CD8-positive, alpha-beta memory T cell (primary cell): ENCODE results near the gene ITPKA. TPM values are rescaled to one million over a fixed set of nuclear protein-coding genes. Genes with fewer than 3 reads are reported as not detected.
A peak's percentile ranks its signal among the peaks of the same experiment; 100 is the strongest.

Source experiments
- CTCF ChIA-PET: fragments of 350-600 bp; sonication (Branson Sonifier 250); formaldehyde crosslinking; loops from one replicate; lab custom pipeline; 2021; ENCODE audit warnings: antibody characterized with exemption; lab: Charles Lee
- POLR2A ChIA-PET: fragments of 350-600 bp; sonication (Branson Sonifier 250); formaldehyde crosslinking; loops from one replicate; lab custom pipeline; 2021; ENCODE audit warnings: antibody characterized with exemption; lab: Charles Lee
- DNase-seq, 5 donors: peaks; one replicate each; pipeline versions ENCODE4 v3.0.0 to v3.0.0-alpha.2; 2020 to 2022; ENCODE audit warnings: mixed read lengths in 1 of 5
- H3K27ac ChIP-seq: one replicate; pipeline ENCODE4 v1.7.0; 2013; ENCODE audit warnings: low read depth, mild to moderate bottlenecking, low read length, moderate library complexity
- H3K27me3 ChIP-seq: 2 replicates; pipeline ENCODE4 v1.7.0; 2013; ENCODE audit warnings: low read length, mild to moderate bottlenecking; ENCODE audit not compliant: insufficient read depth, poor library complexity, severe bottlenecking
- H3K36me3 ChIP-seq: 2 replicates; pipeline ENCODE4 v1.7.0; 2013; ENCODE audit warnings: mild to moderate bottlenecking, low read length, moderate library complexity; ENCODE audit not compliant: insufficient read depth
- H3K4me1 ChIP-seq: 2 replicates; pipeline ENCODE4 v1.7.0; 2013; ENCODE audit warnings: mild to moderate bottlenecking, low read length, moderate library complexity; ENCODE audit not compliant: insufficient read depth
- H3K4me3 ChIP-seq: 2 replicates; pipeline ENCODE4 v1.7.0; 2013; ENCODE audit warnings: mild to moderate bottlenecking, low read length
- H3K9me3 ChIP-seq: 2 replicates; pipeline ENCODE4 v1.7.0; 2013; ENCODE audit warnings: mild to moderate bottlenecking, low read length
- H3K27ac Mint-ChIP-seq, 8 donors: one replicate each; pipeline ENCODE4 v1.8.0; 2020 to 2021; ENCODE audit warnings: mixed read lengths in 8 of 8, mild to moderate bottlenecking in 6 of 8, inconsistent platforms in 3 of 8, moderate library complexity in 3 of 8
- H3K27me3 Mint-ChIP-seq, 2 donors: one replicate each; pipeline ENCODE4 v1.8.0; 2020 to 2021; ENCODE audit warnings: mixed read lengths in 2 of 2, mild to moderate bottlenecking in 1 of 2, moderate library complexity in 1 of 2
- H3K36me3 Mint-ChIP-seq, 3 donors: one replicate each; pipeline ENCODE4 v1.8.0; 2020 to 2021; ENCODE audit warnings: mixed read lengths in 3 of 3, inconsistent platforms in 1 of 3, mild to moderate bottlenecking in 1 of 3
- H3K4me1 Mint-ChIP-seq, 3 donors: one replicate each; pipeline ENCODE4 v1.8.0; 2020 to 2021; ENCODE audit warnings: mixed read lengths in 3 of 3, inconsistent platforms in 1 of 3, mild to moderate bottlenecking in 1 of 3
- H3K4me3 Mint-ChIP-seq, 7 donors: one replicate each; pipeline ENCODE4 v1.8.0; 2020 to 2021; ENCODE audit warnings: mixed read lengths in 7 of 7, mild to moderate bottlenecking in 6 of 7, moderate library complexity in 4 of 7, inconsistent platforms in 2 of 7
- H3K9me3 Mint-ChIP-seq, 5 donors: one replicate each; pipeline ENCODE4 v1.8.0; 2020 to 2022; ENCODE audit warnings: mixed read lengths in 5 of 5, mild to moderate bottlenecking in 3 of 5, moderate library complexity in 2 of 5, inconsistent platforms in 1 of 5
- polyA plus RNA-seq: library from polyadenylated mRNA; unstranded; fragments of 300-500 nt; fragmentation: Illumina TruSeq; gene quantifications from one replicate; pipeline ENCODE4 v1.2.3, GENCODE V29; 2021
- total RNA-seq, 2 experiments: library from RNA; stranded (reverse); gene quantifications; one replicate each; pipeline ENCODE4 v1.2.3, GENCODE V29; 2021

ITPKA gene
- total and polyA plus RNA-seq, 3 experiments from 2014 or later = 0.44 to 0.53 TPM; not detected in 1

- H3K27me3 ChIP-seq = no peaks in the 10 kb centered on the region
- ChIA-PET POLR2A (interaction anchor here (0.5 kb wide), 1 partner anchor 165 kb away, joined by 5 read pairs; no protein-coding TSS in a partner anchor), CTCF (no interaction called here)
- H3K36me3 Mint-ChIP-seq = peaks cover 10 to 76% (median 18%) of the 10 kb centered on the region in 3 donors
- DNase-seq = no peak
- H3K27me3 Mint-ChIP-seq = no peaks in the 10 kb centered on the region
- peaks cover 0 to 2% (median 0%) of the 10 kb centered on the region in 3 donors for H3K4me1 Mint-ChIP-seq
- H3K9me3 Mint-ChIP-seq = no peaks in the 10 kb centered on the region
- H3K4me3 ChIP-seq = no peak overlapping the region
- peak overlapping the region in 2 of 8 donors; percentile 43 to 64 for H3K27ac Mint-ChIP-seq
- no peak overlapping the region for H3K4me3 Mint-ChIP-seq
- no peaks in the 10 kb centered on the region for H3K9me3 ChIP-seq
- H3K27ac ChIP-seq = no peak overlapping the region
- peaks cover 51% of the 10 kb centered on the region for H3K36me3 ChIP-seq
- no peaks in the 10 kb centered on the region for H3K4me1 ChIP-seq
Measured at GRCh38 chr15:41473418-41473817, 20.3 kb upstream of the ITPKA start.

DNA sequence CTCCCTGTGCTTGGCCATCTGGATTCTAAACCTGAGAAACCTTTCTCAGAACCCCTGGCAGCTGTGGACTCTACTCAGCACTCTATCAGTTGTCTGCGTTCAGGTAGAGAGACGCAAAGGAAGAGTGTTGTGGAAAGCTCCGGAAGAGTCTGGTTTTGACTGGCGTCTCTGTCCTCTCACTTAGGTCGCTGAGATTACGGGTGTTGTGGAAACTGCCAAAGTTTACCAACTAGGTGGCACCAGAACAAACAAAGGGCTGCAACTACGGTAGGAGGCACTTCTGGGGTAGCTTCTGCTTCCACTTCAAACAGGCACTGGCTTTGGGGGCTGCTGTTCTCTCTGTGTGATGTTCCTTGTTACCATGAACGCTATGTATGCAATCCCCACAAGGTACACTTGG is 19.2 kb upstream of the ITPKA start:
- Histone ChIP-seq H3K4me3 (no peak overlapping the region), H3K27ac (no peak overlapping the region), H3K4me1 (no peaks in the 10 kb centered on the region), H3K36me3 (peaks cover 60% of the 10 kb centered on the region), H3K27me3 (no peaks in the 10 kb centered on the region), H3K9me3 (no peaks in the 10 kb centered on the region)
- Mint-ChIP-seq H3K9me3 (no peaks in the 10 kb centered on the region), H3K27ac (peak overlapping the region in 4 of 8 donors; percentile 8 to 60 (median 29)), H3K36me3 (peaks cover 15 to 78% (median 25%) of the 10 kb centered on the region in 3 donors), H3K4me1 (peaks cover 0 to 2% (median 0%) of the 10 kb centered on the region in 3 donors), H3K4me3 (no peak overlapping the region), H3K27me3 (no peaks in the 10 kb centered on the region)
- ChIA-PET POLR2A (no interaction called here), CTCF (no interaction called here)
- no peak for DNase-seq

- no peaks in the 10 kb centered on the region for H3K4me1 ChIP-seq
- ChIA-PET POLR2A (no interaction called here), CTCF (no interaction called here)
- no peaks in the 10 kb centered on the region for H3K27me3 ChIP-seq
- Mint-ChIP-seq H3K27me3 (no peaks in the 10 kb centered on the region), H3K9me3 (no peaks in the 10 kb centered on the region), H3K36me3 (peaks cover 11 to 76% (median 21%) of the 10 kb centered on the region in 3 donors), H3K4me1 (peaks cover 0 to under 1% (median 0%) of the 10 kb centered on the region in 3 donors), H3K4me3 (no peak overlapping the region), H3K27ac (peak overlapping the region in 2 of 8 donors; percentile 8 to 60)
- peaks cover 60% of the 10 kb centered on the region for H3K36me3 ChIP-seq
- H3K4me3 ChIP-seq = no peak overlapping the region
- DNase-seq = no peak
- H3K27ac ChIP-seq = no peak overlapping the region
- no peaks in the 10 kb centered on the region for H3K9me3 ChIP-seq
Measured at GRCh38 chr15:41474941-41475340, 18.7 kb upstream of the ITPKA start.

GRCh38 chr15:41476416-41477048 is 17.1 kb upstream of the ITPKA start:
- Histone ChIP-seq H3K27me3 (no peaks in the 10 kb centered on the region), H3K9me3 (no peaks in the 10 kb centered on the region), H3K36me3 (peaks cover 55% of the 10 kb centered on the region), H3K4me1 (no peaks in the 10 kb centered on the region), H3K27ac (peak overlapping the region; percentile 22), H3K4me3 (no peak overlapping the region)
- no peak for DNase-seq
- peaks cover 10 to 79% (median 28%) of the 10 kb centered on the region in 3 donors for H3K36me3 Mint-ChIP-seq
- H3K27me3 Mint-ChIP-seq = no peaks in the 10 kb centered on the region
- ChIA-PET CTCF (interaction anchor here (0.9 kb wide), 1 partner anchor 11 kb away, joined by 3 read pairs; no protein-coding TSS in a partner anchor), POLR2A (no interaction called here)
- H3K4me1 Mint-ChIP-seq = no peaks in the 10 kb centered on the region
- H3K4me3 Mint-ChIP-seq = peak overlapping the region in 1 of 7 donors; percentile 32
- no peaks in the 10 kb centered on the region for H3K9me3 Mint-ChIP-seq
- H3K27ac Mint-ChIP-seq = peak overlapping the region in 1 of 8 donors; percentile 81

DNA sequence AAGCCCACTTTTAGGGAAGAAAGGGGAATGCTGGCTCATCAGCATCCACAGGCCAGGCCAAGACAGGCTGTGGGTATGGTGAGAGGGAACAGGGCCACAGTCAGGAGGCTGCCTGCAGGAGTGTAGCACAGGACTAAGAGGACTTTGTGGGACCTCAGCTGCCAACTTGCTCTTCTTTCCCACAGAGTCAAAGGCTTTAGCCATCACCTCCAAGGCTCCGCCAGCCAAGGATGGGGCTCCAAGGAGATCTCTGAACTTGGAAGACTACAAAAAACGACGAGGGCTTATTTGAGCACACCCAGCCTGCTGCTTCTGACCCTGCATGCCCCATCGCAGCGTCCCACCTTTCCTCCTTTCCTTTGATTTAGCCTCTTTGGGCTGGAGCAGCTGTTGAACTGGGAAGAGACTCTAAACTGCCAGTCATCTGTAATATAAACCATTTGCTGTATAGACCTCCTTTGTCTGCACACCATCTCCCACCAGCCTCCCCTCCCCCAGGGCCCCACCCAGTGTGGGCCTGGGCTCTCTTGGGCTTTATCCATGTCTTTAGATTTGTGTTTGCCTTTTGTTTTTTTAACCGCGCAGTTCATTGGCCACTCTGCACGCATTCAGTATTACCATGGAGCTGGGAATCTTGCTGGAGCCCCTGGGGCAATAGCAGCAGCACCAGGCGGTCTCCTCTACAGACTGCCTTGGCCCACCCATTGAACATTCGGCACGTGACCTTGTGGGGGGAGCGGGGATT is 13.1 kb upstream of the ITPKA start:
- peaks cover 10 to 61% (median 26%) of the 10 kb centered on the region in 3 donors for H3K36me3 Mint-ChIP-seq

GRCh38 chr15:41482110-41482877 is 11.4 kb upstream of the ITPKA start:
- Mint-ChIP-seq H3K27ac (peak overlapping the region in 7 of 8 donors; percentile 79 to 94 (median 89)), H3K36me3 (peaks cover 5 to 45% (median 17%) of the 10 kb centered on the region in 3 donors), H3K27me3 (no peaks in the 10 kb centered on the region), H3K4me1 (peaks cover 19 to 21% (median 19%) of the 10 kb centered on the region in 3 donors), H3K4me3 (peak overlapping the region in 2 of 7 donors; percentile 82), H3K9me3 (no peaks in the 10 kb centered on the region)
- Histone ChIP-seq H3K4me1 (peaks cover 16% of the 10 kb centered on the region), H3K27me3 (no peaks in the 10 kb centered on the region), H3K27ac (no peak overlapping the region), H3K9me3 (no peaks in the 10 kb centered on the region), H3K36me3 (peaks cover 20% of the 10 kb centered on the region), H3K4me3 (no peak overlapping the region)
- DNase-seq = no peak
- ChIA-PET POLR2A (interaction anchor here (1.0 kb wide), 1 partner anchor 12 kb away, joined by 3 read pairs; no protein-coding TSS in a partner anchor), CTCF (interaction anchor here (1.0 kb wide), 1 partner anchor 16 kb away, joined by 3 read pairs; no protein-coding TSS in a partner anchor)

More for the DNA sequence above, 13.1 kb upstream of the ITPKA start:
- Histone ChIP-seq H3K4me1 (peaks cover 16% of the 10 kb centered on the region), H3K27me3 (no peaks in the 10 kb centered on the region), H3K4me3 (no peak overlapping the region), H3K36me3 (peaks cover 37% of the 10 kb centered on the region), H3K9me3 (no peaks in the 10 kb centered on the region), H3K27ac (no peak overlapping the region)
- CTCF ChIA-PET = no interaction called here
- Mint-ChIP-seq H3K4me1 (peaks cover 19 to 21% (median 19%) of the 10 kb centered on the region in 3 donors), H3K9me3 (no peaks in the 10 kb centered on the region), H3K4me3 (no peak overlapping the region), H3K27ac (peak overlapping the region in 3 of 8 donors; percentile 23 to 73 (median 68)), H3K27me3 (no peaks in the 10 kb centered on the region)
- POLR2A ChIA-PET = no interaction called here
- no peak for DNase-seq

DNA sequence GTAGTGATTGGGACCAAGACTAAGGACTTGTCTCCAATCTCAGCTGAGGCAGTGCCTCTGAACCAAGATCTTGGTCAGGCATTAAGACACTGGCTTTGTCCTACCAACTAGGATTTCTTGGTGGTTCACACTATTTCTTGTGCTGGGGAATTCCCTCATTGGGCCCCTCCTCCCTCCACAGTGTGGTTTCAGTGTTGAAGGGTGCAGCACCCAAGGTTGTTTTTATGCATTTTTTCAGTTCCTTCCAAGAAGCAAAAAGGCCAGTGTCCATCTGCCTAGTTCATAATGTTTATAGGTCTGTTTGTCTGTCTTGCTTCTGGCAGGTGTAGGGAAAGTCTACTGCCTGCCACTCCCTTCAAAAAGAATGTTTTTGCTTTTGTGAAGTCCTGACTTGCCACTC is 10.6 kb upstream of the ITPKA start:
- Mint-ChIP-seq H3K4me3 (peak overlapping the region; percentile 32 to 82 (median 74)), H3K36me3 (peaks cover 5 to 37% (median 17%) of the 10 kb centered on the region in 3 donors), H3K4me1 (peaks cover 23 to 29% (median 27%) of the 10 kb centered on the region in 3 donors), H3K27me3 (no peaks in the 10 kb centered on the region), H3K27ac (peak overlapping the region; percentile 74 to 94 (median 89)), H3K9me3 (no peaks in the 10 kb centered on the region)
- Histone ChIP-seq H3K36me3 (peaks cover 16% of the 10 kb centered on the region), H3K4me3 (peak overlapping the region; percentile 5), H3K27me3 (no peaks in the 10 kb centered on the region), H3K4me1 (peaks cover 16% of the 10 kb centered on the region), H3K9me3 (no peaks in the 10 kb centered on the region), H3K27ac (no peak overlapping the region)
- POLR2A ChIA-PET = interaction anchor here (1.0 kb wide), 1 partner anchor 11 kb away, joined by 3 read pairs; no protein-coding TSS in a partner anchor
- CTCF ChIA-PET = interaction anchor here (1.0 kb wide), 1 partner anchor 17 kb away, joined by 3 read pairs; no protein-coding TSS in a partner anchor
- peak in 4 of 5 donors; percentile 29 to 62 (median 42) for DNase-seq
